Lower lobe of right lung (tissue), 2 donors: ENCODE measurements around the gene KCNQ4. TPM values are rescaled to one million over a fixed set of nuclear protein-coding genes. Genes with fewer than 3 reads are reported as not detected.

ENCODE experiments used
- ATAC-seq, 2 donors: fragments of 200-7000 bp; cut with Tn5 transposase; one replicate each; pipeline ENCODE4 v1.9.1; 2020 to 2022; ENCODE audit warnings: mild to moderate bottlenecking in 2 of 2, moderate library complexity in 2 of 2
- DNase-seq: peaks from one replicate; pipeline ENCODE4 v3.0.0-alpha.2; 2020
- H3K27ac ChIP-seq: fragments of 200-600 bp; one replicate; pipeline ENCODE4 v1.8.0; 2022
- H3K27me3 ChIP-seq: fragments of 200-600 bp; one replicate; pipeline ENCODE4 v1.8.0; 2022; ENCODE audit warnings: low read depth
- H3K36me3 ChIP-seq: fragments of 200-600 bp; one replicate; pipeline ENCODE4 v1.8.0; 2022; ENCODE audit warnings: mild to moderate bottlenecking
- H3K4me1 ChIP-seq: fragments of 200-600 bp; one replicate; pipeline ENCODE4 v1.8.0; 2022
- H3K4me3 ChIP-seq: fragments of 200-600 bp; one replicate; pipeline ENCODE4 v1.8.0; 2022; ENCODE audit warnings: mild to moderate bottlenecking
- H3K9me3 ChIP-seq: fragments of 200-600 bp; one replicate; pipeline ENCODE4 v1.8.0; 2022
- intact Hi-C: fragments of 100-400 bp; cut with DNase I; formaldehyde crosslinking; loops from one replicate; pipeline ENCODE4 v1.11.0; 2022
- total RNA-seq: library from RNA; stranded (reverse); fragmentation: NEBNext Ultra II Directional; extraction: Animal tissue kit (Norgen Biotek cat#: 25700); gene quantifications from one replicate; pipeline ENCODE4 v1.2.1, GENCODE V29; 2021
- TF ChIP-seq, protein P1 (sequence below): fragments of 200-600 bp; IDR thresholded peaks from one replicate; pipeline ENCODE4 v1.8.0; 2022; ENCODE audit warnings: antibody characterized with exemption, mild to moderate bottlenecking
- donor health status: DM: no; HTN: yes; CAD: no; lungs with severe emphysema.

Gene KCNQ4
- total RNA-seq, 1 donor from 2014 or later, result 0.89 TPM

DNA sequence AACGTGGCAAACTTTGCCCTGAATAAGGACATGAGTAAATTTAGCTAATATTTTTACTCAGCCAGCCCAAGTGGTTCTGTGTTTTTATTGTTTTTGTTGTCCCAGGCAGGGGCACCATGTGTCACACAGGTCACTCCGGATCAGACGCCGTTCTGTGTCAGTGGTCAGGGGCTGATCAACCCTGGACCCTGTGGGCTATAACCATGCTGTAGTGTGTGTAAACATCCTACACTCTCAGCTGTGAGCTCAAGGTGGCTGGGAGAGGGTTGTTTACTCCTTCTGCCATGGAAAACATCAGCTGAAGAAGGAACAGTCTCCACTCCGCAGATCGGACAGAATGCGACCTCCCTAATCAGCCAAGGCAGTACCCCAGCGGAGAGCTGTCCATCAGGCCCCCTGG, 26.5 kb upstream of the KCNQ4 start:
- TF ChIP-seq, protein P1, sequence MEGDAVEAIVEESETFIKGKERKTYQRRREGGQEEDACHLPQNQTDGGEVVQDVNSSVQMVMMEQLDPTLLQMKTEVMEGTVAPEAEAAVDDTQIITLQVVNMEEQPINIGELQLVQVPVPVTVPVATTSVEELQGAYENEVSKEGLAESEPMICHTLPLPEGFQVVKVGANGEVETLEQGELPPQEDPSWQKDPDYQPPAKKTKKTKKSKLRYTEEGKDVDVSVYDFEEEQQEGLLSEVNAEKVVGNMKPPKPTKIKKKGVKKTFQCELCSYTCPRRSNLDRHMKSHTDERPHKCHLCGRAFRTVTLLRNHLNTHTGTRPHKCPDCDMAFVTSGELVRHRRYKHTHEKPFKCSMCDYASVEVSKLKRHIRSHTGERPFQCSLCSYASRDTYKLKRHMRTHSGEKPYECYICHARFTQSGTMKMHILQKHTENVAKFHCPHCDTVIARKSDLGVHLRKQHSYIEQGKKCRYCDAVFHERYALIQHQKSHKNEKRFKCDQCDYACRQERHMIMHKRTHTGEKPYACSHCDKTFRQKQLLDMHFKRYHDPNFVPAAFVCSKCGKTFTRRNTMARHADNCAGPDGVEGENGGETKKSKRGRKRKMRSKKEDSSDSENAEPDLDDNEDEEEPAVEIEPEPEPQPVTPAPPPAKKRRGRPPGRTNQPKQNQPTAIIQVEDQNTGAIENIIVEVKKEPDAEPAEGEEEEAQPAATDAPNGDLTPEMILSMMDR, result no peak
- Histone ChIP-seq H3K36me3 (peaks cover 91% of the 10 kb centered on the region), H3K9me3 (no peaks in the 10 kb centered on the region)

GRCh38 chr1:40758004-40758403, 25.6 kb upstream of the KCNQ4 start:
- DNase-seq (no peak), ATAC-seq (no peak)
- Histone ChIP-seq H3K4me3 (no peak overlapping the region), H3K4me1 (no peaks in the 10 kb centered on the region), H3K27me3 (no peaks in the 10 kb centered on the region), H3K27ac (no peak overlapping the region), H3K9me3 (no peaks in the 10 kb centered on the region), H3K36me3 (peaks cover 99% of the 10 kb centered on the region)
- intact Hi-C loops, result no loop called here
- TF ChIP-seq, protein P1, result no peak

More for the DNA sequence above, 26.5 kb upstream of the KCNQ4 start:
- ATAC-seq (peak in 1 of 2 donors; percentile 43), DNase-seq (no peak)
- Histone ChIP-seq H3K4me3 (no peak overlapping the region), H3K4me1 (no peaks in the 10 kb centered on the region), H3K27ac (no peak overlapping the region), H3K27me3 (no peaks in the 10 kb centered on the region)
- intact Hi-C loops, result no loop called here

DNA sequence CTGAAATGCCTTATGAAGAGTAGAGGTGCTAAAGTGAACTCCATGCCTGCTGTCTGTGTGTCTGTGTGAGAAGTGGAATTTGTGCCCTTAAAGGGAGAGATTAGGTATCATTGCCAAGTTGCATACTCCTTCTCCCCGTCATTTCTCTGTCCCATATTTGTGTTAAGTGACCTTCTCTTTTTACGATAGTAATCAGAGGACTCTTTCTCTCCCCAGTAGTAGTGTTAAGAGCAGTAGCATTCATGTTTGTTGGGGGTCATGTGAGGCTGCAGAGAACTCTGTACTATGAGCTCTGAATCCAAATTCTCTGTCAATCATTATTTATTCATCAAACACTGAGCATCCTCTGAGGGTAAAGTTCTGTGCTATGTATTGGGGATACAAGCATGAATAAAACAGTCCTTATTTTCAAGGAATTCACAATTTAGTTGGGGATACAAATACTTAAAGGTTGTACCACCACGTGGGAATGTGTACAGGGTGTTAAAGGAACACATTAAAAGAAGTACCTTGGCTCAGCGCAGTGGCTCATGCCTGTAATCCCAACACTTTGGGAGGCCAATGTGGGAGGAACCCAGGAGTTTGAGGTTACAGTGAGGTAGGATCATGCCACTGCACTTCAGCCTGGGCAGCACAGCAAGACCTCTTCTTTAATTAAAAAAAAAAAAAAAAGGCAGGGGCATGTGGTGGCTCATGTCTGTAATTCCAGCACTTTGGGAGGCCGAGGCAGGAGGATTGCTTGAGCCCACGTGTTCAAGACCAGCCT, 24.8 kb upstream of the KCNQ4 start:
- no peak overlapping the region for H3K4me3 ChIP-seq
- ATAC-seq (no peak), DNase-seq (no peak)
- H3K4me1 ChIP-seq, result no peaks in the 10 kb centered on the region
- H3K36me3 ChIP-seq, result peaks cover 99% of the 10 kb centered on the region
- H3K27me3 ChIP-seq, result no peaks in the 10 kb centered on the region
- intact Hi-C loops, result no loop called here
- no peaks in the 10 kb centered on the region for H3K9me3 ChIP-seq
- no peak overlapping the region for H3K27ac ChIP-seq
- TF ChIP-seq, protein P1, result no peak

GRCh38 chr1:40760984-40761383, 22.6 kb upstream of the KCNQ4 start:
- Histone ChIP-seq H3K4me1 (no peaks in the 10 kb centered on the region), H3K9me3 (no peaks in the 10 kb centered on the region), H3K36me3 (peaks cover 99% of the 10 kb centered on the region), H3K27me3 (no peaks in the 10 kb centered on the region), H3K27ac (no peak overlapping the region), H3K4me3 (no peak overlapping the region)
- DNase-seq (no peak), ATAC-seq (no peak)
- TF ChIP-seq, protein P1, result no peak
- intact Hi-C loops, result no loop called here

DNA sequence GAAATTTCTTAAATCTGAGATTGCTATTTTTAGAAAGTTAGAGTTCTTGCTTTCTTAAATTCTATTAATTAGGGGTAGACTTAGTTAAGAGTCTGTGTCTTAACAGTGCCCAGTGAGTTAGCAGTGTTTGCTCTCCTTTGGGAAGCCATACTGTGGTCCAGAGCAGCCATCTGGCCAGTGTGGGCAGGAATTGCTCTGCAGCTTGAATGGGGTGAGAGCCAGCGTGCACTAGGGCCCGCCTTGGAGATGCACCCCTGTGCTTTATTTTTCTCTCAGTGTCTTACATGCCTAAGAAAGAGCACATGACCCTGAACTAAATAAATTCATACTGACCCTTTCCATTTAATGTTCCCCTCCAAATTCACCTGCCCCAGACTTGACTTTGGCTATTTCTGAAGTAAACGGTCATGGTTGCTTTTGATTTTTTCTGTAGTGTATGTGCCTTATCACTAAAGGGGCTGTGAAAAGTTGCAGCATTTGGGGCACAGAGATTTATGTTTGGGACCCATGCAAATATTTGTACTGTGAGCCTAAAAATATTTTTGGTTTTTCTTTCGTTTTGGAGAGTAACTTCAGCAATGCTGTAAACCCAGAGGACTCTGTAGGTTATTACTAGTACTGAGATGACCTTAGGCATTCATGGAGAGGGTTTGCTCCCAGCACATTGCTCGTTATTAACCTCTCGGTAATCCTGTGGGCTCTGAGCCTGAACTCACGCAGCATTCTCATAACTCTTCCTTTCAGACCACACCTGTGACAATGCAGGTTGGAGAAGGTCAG, 21.3 kb upstream of the KCNQ4 start:
- Histone ChIP-seq H3K27ac (no peak overlapping the region), H3K9me3 (no peaks in the 10 kb centered on the region), H3K27me3 (no peaks in the 10 kb centered on the region), H3K36me3 (peaks cover 99% of the 10 kb centered on the region), H3K4me1 (no peaks in the 10 kb centered on the region), H3K4me3 (no peak overlapping the region)
- ATAC-seq (no peak), DNase-seq (no peak)
- intact Hi-C loops, result no loop called here
- TF ChIP-seq, protein P1, result no peak
